Gastroesophageal sphincter (tissue), 3 donors: Measurements from ENCODE around the gene CALHM5.

Experiments used
- EP300 ChIP-seq: sonication (generic); formaldehyde crosslinking; IDR thresholded peaks from one replicate; pipeline ENCODE4 v1.6.1; 2017; ENCODE audit warnings: antibody characterized with exemption, mild to moderate bottlenecking
- POLR2A ChIP-seq, 2 donors: fragments of 450-650 bp; IDR thresholded peaks; one replicate each; pipeline ENCODE4 v1.6.1; 2017; ENCODE audit warnings: antibody characterized with exemption in 2 of 2, mild to moderate bottlenecking in 2 of 2, moderate library complexity in 1 of 2
- POLR2AphosphoS5 ChIP-seq: sonication (generic); formaldehyde crosslinking; IDR thresholded peaks from one replicate; pipeline ENCODE4 v1.6.1; 2017; ENCODE audit warnings: antibody characterized with exemption
- TF ChIP-seq, protein P1 (sequence below), 4 experiments: fragments of 200-600 bp in 2 of 4; fragments of 450-650 bp in 2 of 4; sonication (generic) in 1 of 4; IDR thresholded peaks; one replicate each; pipeline ENCODE4 v1.5.1; 2017 to 2019; ENCODE audit warnings: antibody characterized with exemption in 4 of 4, mild to moderate bottlenecking in 2 of 4, moderate library complexity in 2 of 4

GRCh38 chr6:116482780-116483179, 28.7 kb upstream of the CALHM5 start:
- TF ChIP-seq, protein P1, sequence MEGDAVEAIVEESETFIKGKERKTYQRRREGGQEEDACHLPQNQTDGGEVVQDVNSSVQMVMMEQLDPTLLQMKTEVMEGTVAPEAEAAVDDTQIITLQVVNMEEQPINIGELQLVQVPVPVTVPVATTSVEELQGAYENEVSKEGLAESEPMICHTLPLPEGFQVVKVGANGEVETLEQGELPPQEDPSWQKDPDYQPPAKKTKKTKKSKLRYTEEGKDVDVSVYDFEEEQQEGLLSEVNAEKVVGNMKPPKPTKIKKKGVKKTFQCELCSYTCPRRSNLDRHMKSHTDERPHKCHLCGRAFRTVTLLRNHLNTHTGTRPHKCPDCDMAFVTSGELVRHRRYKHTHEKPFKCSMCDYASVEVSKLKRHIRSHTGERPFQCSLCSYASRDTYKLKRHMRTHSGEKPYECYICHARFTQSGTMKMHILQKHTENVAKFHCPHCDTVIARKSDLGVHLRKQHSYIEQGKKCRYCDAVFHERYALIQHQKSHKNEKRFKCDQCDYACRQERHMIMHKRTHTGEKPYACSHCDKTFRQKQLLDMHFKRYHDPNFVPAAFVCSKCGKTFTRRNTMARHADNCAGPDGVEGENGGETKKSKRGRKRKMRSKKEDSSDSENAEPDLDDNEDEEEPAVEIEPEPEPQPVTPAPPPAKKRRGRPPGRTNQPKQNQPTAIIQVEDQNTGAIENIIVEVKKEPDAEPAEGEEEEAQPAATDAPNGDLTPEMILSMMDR (IDR thresholded peaks at IDR 0.05), result no peak
- TF ChIP-seq EP300, result no peak
- TF ChIP-seq POLR2AphosphoS5, result no peak
- TF ChIP-seq POLR2A (IDR thresholded peaks at IDR 0.05), result no peak
